Measurements from ENCODE around the gene CD96.

GRCh38 chr3:111506435-111506834, 35.6 kb upstream of the CD96 start:
- TF ChIP-seq EP300 (IDR thresholded peaks at IDR 0.05) = no peak
- TF ChIP-seq CTCF (IDR thresholded peaks at IDR 0.05) = no peak
- TF ChIP-seq POLR2AphosphoS5 (IDR thresholded peaks at IDR 0.05) = no peak
